ENCODE measurements around the gene NHERF1. TPM values are rescaled to one million over a fixed set of nuclear protein-coding genes. Genes with fewer than 3 reads are reported as not detected.

Gene NHERF1
- total RNA-seq, 2 experiments from 2014 or later: 73.2 to 116 TPM

DNA sequence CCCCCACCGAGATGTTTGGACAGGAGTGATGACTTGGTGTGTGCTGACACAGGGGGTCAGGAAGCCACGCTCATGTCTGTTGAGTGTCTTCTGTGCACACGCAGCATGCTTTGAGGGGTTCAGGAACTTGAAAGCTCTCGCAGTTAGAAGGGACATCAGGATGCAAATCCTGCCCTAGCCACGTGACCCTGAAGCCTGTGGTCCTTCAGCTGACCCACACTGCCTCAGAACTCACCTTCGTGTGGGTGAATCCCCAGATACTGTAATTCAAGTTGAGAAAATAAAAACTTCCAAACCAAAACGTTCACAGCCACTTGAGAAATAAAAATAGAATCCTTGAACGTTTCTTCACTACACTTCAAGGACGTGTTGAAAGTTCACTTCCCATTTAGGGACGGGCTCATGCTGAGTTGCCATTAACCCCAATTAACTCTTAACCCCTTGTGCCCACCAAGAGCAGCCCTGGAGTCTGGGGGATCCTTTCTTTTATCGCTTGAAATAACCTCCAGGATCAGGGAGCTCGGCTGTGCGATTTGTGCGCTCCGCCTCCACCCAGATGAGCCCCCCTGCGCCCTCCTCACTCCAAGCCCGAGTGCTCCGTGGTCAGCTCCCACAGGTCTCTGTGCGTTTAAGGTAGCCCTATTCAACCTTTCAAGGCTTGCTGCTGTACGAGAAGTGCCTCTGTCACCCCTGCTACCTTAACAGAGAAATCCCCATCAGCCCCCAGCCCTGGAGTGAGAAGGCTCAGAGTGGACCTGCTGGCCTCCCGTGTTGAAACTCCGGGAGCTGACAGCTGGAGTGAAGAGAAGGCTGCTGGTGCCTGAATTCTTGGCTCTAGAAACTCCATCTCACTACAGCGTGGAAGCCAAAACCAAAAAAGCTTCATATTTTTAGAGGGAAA lies 63.9 kb downstream of the NHERF1 start:
- BruUV-seq (replicated peaks): no TSS peak
- CTCF ChIA-PET (ENCODE audit: unreplicated experiment): interaction anchor here (0.6 kb wide), 1 partner anchor 355 kb away, joined by 3 read pairs; no protein-coding TSS in a partner anchor

DNA sequence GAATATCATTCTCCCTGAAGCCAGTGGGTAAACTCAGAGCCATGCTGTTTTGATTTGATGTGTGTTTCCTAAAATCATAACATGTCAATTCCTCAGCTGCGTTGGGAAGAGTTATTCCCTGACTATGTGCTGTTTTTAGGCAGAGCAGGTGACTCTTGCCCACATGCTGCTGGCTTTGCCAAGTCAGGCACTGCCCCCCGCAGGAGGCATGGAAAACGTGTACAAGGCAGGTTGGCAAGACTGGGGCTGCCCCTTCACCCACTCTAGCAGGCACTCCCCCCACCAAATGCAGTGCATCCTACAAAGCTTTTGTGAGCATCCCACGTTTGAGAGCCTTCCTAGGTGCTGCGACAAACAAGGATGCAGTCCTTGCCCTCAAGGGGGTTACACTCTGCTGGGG lies 66.0 kb downstream of the NHERF1 start:
- H3K4me1 ChIP-seq (ENCODE audit: insufficient read depth, low read length, poor library complexity, severe bottlenecking): peaks cover 8% of the 10 kb centered on the region
- no peaks in the 10 kb centered on the region for H4K20me1 ChIP-seq (ENCODE audit: insufficient read depth, low read length)
- H3K9me2 ChIP-seq (ENCODE audit: insufficient read depth, low read length): no peaks in the 10 kb centered on the region
- no peaks in the 10 kb centered on the region for H3K36me3 ChIP-seq (ENCODE audit: insufficient read depth, low read length)
- no peak overlapping the region for H2AFZ ChIP-seq (ENCODE audit: low read length)
- BruUV-seq (replicated peaks): no TSS peak
- DNase-seq (ENCODE audit: low spot score): peak; percentile 9
- intact Hi-C loops (cut with micrococcal nuclease; ENCODE audit: unreplicated experiment): no loop called here
- TF ChIP-seq, protein P1, sequence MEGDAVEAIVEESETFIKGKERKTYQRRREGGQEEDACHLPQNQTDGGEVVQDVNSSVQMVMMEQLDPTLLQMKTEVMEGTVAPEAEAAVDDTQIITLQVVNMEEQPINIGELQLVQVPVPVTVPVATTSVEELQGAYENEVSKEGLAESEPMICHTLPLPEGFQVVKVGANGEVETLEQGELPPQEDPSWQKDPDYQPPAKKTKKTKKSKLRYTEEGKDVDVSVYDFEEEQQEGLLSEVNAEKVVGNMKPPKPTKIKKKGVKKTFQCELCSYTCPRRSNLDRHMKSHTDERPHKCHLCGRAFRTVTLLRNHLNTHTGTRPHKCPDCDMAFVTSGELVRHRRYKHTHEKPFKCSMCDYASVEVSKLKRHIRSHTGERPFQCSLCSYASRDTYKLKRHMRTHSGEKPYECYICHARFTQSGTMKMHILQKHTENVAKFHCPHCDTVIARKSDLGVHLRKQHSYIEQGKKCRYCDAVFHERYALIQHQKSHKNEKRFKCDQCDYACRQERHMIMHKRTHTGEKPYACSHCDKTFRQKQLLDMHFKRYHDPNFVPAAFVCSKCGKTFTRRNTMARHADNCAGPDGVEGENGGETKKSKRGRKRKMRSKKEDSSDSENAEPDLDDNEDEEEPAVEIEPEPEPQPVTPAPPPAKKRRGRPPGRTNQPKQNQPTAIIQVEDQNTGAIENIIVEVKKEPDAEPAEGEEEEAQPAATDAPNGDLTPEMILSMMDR (conservative IDR thresholded peaks at IDR 0.05; ENCODE audit: low read length): 0 out of 2 replicates have a peak, but pooled peaks have one; percentile 30
- TF ChIP-seq EZH2phosphoT487 (IDR thresholded peaks at IDR 0.05; ENCODE audit: borderline replicate concordance, low read depth, low read length): no peak
- H3K4me3 ChIP-seq (ENCODE audit: low read depth, low read length, poor library complexity, severe bottlenecking): no peak overlapping the region
- H3K4me2 ChIP-seq (ENCODE audit: low read length): no peak overlapping the region
- CTCF ChIA-PET (ENCODE audit: unreplicated experiment): no interaction called here
- no peak overlapping the region for H3K27ac ChIP-seq (ENCODE audit: low read depth, low read length, poor library complexity, severe bottlenecking)
- POLR2A ChIA-PET: no interaction called here
- H3K79me2 ChIP-seq (ENCODE audit: insufficient read depth, low read depth, low read length): no peaks in the 10 kb centered on the region
- H3K9me3 ChIP-seq (ENCODE audit: low read length): no peaks in the 10 kb centered on the region

More for the DNA sequence above, 63.9 kb downstream of the NHERF1 start:
- DNase-seq (ENCODE audit: low spot score): no peak
- Histone ChIP-seq H4K20me1 (ENCODE audit: insufficient read depth, low read length) (no peaks in the 10 kb centered on the region), H2AFZ (ENCODE audit: low read length) (no peak overlapping the region), H3K27ac (ENCODE audit: low read depth, low read length, poor library complexity, severe bottlenecking) (no peak overlapping the region), H3K9me3 (ENCODE audit: low read length) (no peaks in the 10 kb centered on the region), H3K9me2 (ENCODE audit: insufficient read depth, low read length) (no peaks in the 10 kb centered on the region), H3K79me2 (ENCODE audit: insufficient read depth, low read depth, low read length) (no peaks in the 10 kb centered on the region), H3K36me3 (ENCODE audit: insufficient read depth, low read length) (no peaks in the 10 kb centered on the region), H3K4me1 (ENCODE audit: insufficient read depth, low read length, poor library complexity, severe bottlenecking) (peaks cover 8% of the 10 kb centered on the region), H3K4me2 (ENCODE audit: low read length) (no peak overlapping the region), H3K4me3 (ENCODE audit: low read depth, low read length, poor library complexity, severe bottlenecking) (no peak overlapping the region)
- POLR2A ChIA-PET: no interaction called here
- intact Hi-C loops (cut with micrococcal nuclease; ENCODE audit: unreplicated experiment): no loop called here
- no peak for TF ChIP-seq EZH2phosphoT487 (IDR thresholded peaks at IDR 0.05; ENCODE audit: borderline replicate concordance, low read depth, low read length)
- TF ChIP-seq, protein P1 (conservative IDR thresholded peaks at IDR 0.05; ENCODE audit: low read length): no peak

DNA sequence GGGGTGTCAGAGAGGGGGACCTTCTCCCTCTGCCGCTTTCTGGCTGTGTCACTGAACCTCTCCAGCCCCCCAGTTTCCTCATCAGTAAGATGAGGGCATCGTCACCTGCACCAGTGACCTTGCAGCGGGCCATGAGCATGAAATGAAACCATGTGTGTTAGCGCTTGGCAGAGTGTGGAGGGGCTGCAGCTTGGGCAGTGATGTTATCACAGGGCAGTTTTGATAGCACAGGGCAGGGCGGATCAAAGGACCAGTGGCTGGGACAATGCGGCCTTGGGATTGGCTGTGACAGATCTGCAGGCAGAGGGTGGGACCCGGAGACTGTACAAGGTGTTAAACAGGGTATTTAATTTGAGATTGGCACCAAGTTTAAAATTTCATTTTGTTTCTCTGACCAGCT lies 66.6 kb downstream of the NHERF1 start:
- intact Hi-C loops (cut with micrococcal nuclease; ENCODE audit: unreplicated experiment): no loop called here
- no peak overlapping the region for H3K27ac ChIP-seq (ENCODE audit: low read depth, low read length, poor library complexity, severe bottlenecking)
- no peaks in the 10 kb centered on the region for H3K36me3 ChIP-seq (ENCODE audit: insufficient read depth, low read length)
- H3K9me2 ChIP-seq (ENCODE audit: insufficient read depth, low read length): no peaks in the 10 kb centered on the region
- ChIA-PET POLR2A (interaction anchor here (1.2 kb wide), 1 partner anchor 15 kb away, joined by 3 read pairs; no protein-coding TSS in a partner anchor), CTCF (ENCODE audit: unreplicated experiment) (no interaction called here)
- BruUV-seq (replicated peaks): no TSS peak
- peaks cover 8% of the 10 kb centered on the region for H3K4me1 ChIP-seq (ENCODE audit: insufficient read depth, low read length, poor library complexity, severe bottlenecking)
- no peaks in the 10 kb centered on the region for H3K79me2 ChIP-seq (ENCODE audit: insufficient read depth, low read depth, low read length)
- no peak overlapping the region for H3K4me2 ChIP-seq (ENCODE audit: low read length)
- H3K4me3 ChIP-seq (ENCODE audit: low read depth, low read length, poor library complexity, severe bottlenecking): no peak overlapping the region
- no peak overlapping the region for H2AFZ ChIP-seq (ENCODE audit: low read length)
- H3K9me3 ChIP-seq (ENCODE audit: low read length): no peaks in the 10 kb centered on the region
- no peaks in the 10 kb centered on the region for H4K20me1 ChIP-seq (ENCODE audit: insufficient read depth, low read length)
- DNase-seq (ENCODE audit: low spot score): no peak
- TF ChIP-seq, protein P1 (conservative IDR thresholded peaks at IDR 0.05; ENCODE audit: low read length): no peak
- TF ChIP-seq EZH2phosphoT487 (IDR thresholded peaks at IDR 0.05; ENCODE audit: borderline replicate concordance, low read depth, low read length): no peak

All from OCI-LY7 (cell line).